ENCODE results near the gene URB1. TPM values are rescaled to one million over a fixed set of nuclear protein-coding genes. Genes with fewer than 3 reads are reported as not detected.

URB1 gene
- total RNA-seq, 4 donors from 2014 or later: 18.3 to 26.9 (median 20.7) TPM

GRCh38 chr21:32381571-32381970 is 11.2 kb downstream of the URB1 start:
- Histone ChIP-seq H3K36me3 (peaks cover 0 to 85% of the 10 kb centered on the region in 2 donors), H3K9me3 (no peaks in the 10 kb centered on the region), H3K4me1 (peaks cover 0 to 45% (median 0%) of the 10 kb centered on the region in 3 donors), H3K4me3 (no peak overlapping the region), H3K27ac (peak overlapping the region; percentile 60 to 85 (median 82)), H3K27me3 (no peaks in the 10 kb centered on the region)
- 56 to 58% methylated on average over 6 of the region's 6 CpGs for WGBS, 2 donors (ENCODE audit: low coverage in 1 of 2)
- ATAC-seq: no peak
- TF ChIP-seq POLR2AphosphoS5 (IDR thresholded peaks at IDR 0.05) (peak; percentile 50), CTCF (IDR thresholded peaks at IDR 0.05) (no peak), POLR2A (IDR thresholded peaks at IDR 0.05) (no peak), EP300 (IDR thresholded peaks at IDR 0.05) (no peak)

- no peak for TF ChIP-seq CTCF (IDR thresholded peaks at IDR 0.05)
- TF ChIP-seq POLR2AphosphoS5 (IDR thresholded peaks at IDR 0.05): peak; percentile 75
- TF ChIP-seq EP300 (IDR thresholded peaks at IDR 0.05): peak; percentile 85
- TF ChIP-seq POLR2A (IDR thresholded peaks at IDR 0.05): no peak
- ATAC-seq: peak; percentile 38
- Histone ChIP-seq H3K9me3 (no peaks in the 10 kb centered on the region), H3K4me1 (peaks cover 0 to 39% (median 0%) of the 10 kb centered on the region in 3 donors), H3K27me3 (no peaks in the 10 kb centered on the region), H3K36me3 (peaks cover 0 to 85% of the 10 kb centered on the region in 2 donors), H3K4me3 (no peak overlapping the region), H3K27ac (peak overlapping the region; percentile 60 to 85 (median 73))
- WGBS, 2 donors (ENCODE audit: low coverage in 1 of 2): 61 to 65% methylated on average over 3 to 4 of the region's 4 CpGs
Measured at GRCh38 chr21:32380940-32381339, 11.9 kb downstream of the URB1 start.

GRCh38 chr21:32378956-32379355 is 13.9 kb downstream of the URB1 start:
- TF ChIP-seq POLR2AphosphoS5 (IDR thresholded peaks at IDR 0.05) (peak; percentile 5), EP300 (IDR thresholded peaks at IDR 0.05) (no peak), POLR2A (IDR thresholded peaks at IDR 0.05) (no peak)
- Histone ChIP-seq H3K27ac (peak overlapping the region in 1 of 4 donors; percentile 29), H3K9me3 (no peaks in the 10 kb centered on the region), H3K27me3 (no peaks in the 10 kb centered on the region), H3K4me1 (peaks cover 0 to 33% (median 0%) of the 10 kb centered on the region in 3 donors), H3K36me3 (peaks cover 0 to 82% of the 10 kb centered on the region in 2 donors), H3K4me3 (no peak overlapping the region)
- 70 to 79% methylated on average over 2 to 3 of the region's 5 CpGs for WGBS, 2 donors (ENCODE audit: low coverage in 1 of 2)
- no peak for ATAC-seq

GRCh38 chr21:32377991-32378390 is 14.8 kb downstream of the URB1 start:
- no peak for ATAC-seq
- H3K27me3 ChIP-seq: no peaks in the 10 kb centered on the region
- H3K4me3 ChIP-seq: no peak overlapping the region
- H3K27ac ChIP-seq: no peak overlapping the region
- no peaks in the 10 kb centered on the region for H3K9me3 ChIP-seq
- H3K36me3 ChIP-seq: peaks cover 0 to 72% of the 10 kb centered on the region in 2 donors
- 77% methylated on average over 6 to 7 of the region's 7 CpGs for WGBS, 2 donors (ENCODE audit: low coverage in 1 of 2)
- H3K4me1 ChIP-seq: peaks cover 2 to 34% (median 3%) of the 10 kb centered on the region in 3 donors
- no peak for TF ChIP-seq CTCF (IDR thresholded peaks at IDR 0.05)
- TF ChIP-seq POLR2AphosphoS5 (IDR thresholded peaks at IDR 0.05): no peak
- no peak for TF ChIP-seq POLR2A (IDR thresholded peaks at IDR 0.05)
- TF ChIP-seq EP300 (IDR thresholded peaks at IDR 0.05): no peak

- H3K4me3 ChIP-seq: no peak overlapping the region
- no peaks in the 10 kb centered on the region for H3K9me3 ChIP-seq
- TF ChIP-seq CTCF (IDR thresholded peaks at IDR 0.05): no peak
- no peak for TF ChIP-seq POLR2AphosphoS5 (IDR thresholded peaks at IDR 0.05)
- no peak for TF ChIP-seq EP300 (IDR thresholded peaks at IDR 0.05)
- H3K36me3 ChIP-seq: peaks cover 0 to 67% of the 10 kb centered on the region in 2 donors
- WGBS, 2 donors (ENCODE audit: low coverage in 1 of 2): 86 to 88% methylated on average over 2 to 3 of the region's 8 CpGs
- ATAC-seq: no peak
- peaks cover 3 to 34% (median 4%) of the 10 kb centered on the region in 3 donors for H3K4me1 ChIP-seq
- H3K27me3 ChIP-seq: no peaks in the 10 kb centered on the region
- H3K27ac ChIP-seq: no peak overlapping the region
Measured at GRCh38 chr21:32377506-32377905, 15.3 kb downstream of the URB1 start.
